GM12878 (cell line): ENCODE data around the gene C18orf63. TPM values are rescaled to one million over a fixed set of nuclear protein-coding genes. Genes with fewer than 3 reads are reported as not detected.

Source experiments
- ATAC-seq: fragments of 200-7000 bp; cut with Tn5 transposase; 3 replicates; pipeline ENCODE4 v1.9.1; 2020; ENCODE audit warnings: mild to moderate bottlenecking, moderate library complexity
- BruUV-seq: library from RNA; stranded (reverse); fragments of 400-500 nt; replicated peaks from 2 replicates; lab custom pipeline; 2021; lab: Mats Ljungman, UMichigan
- CTCF ChIA-PET: fragments of 300-600 bp; sonication (Branson Sonifier 250); formaldehyde crosslinking; extraction: SDS; loops from one replicate; lab custom pipeline; 2021; ENCODE audit warnings: inconsistent platforms; lab: Yijun Ruan, JAX
- POLR2A ChIA-PET: fragments of 350-600 bp; formaldehyde crosslinking; extraction: SDS; loops from one replicate; lab custom pipeline; 2021; ENCODE audit warnings: inconsistent platforms; lab: Charles Lee
- RAD21 ChIA-PET: fragments of 300-600 bp; sonication (Branson Sonifier 250); formaldehyde crosslinking; loops from one replicate; lab custom pipeline; 2023; ENCODE audit warnings: antibody characterized with exemption; ENCODE audit not compliant: unreplicated experiment; lab: Charles Lee
- SMC1A ChIA-PET: fragments of 300-600 bp; sonication (Branson Sonifier 250); formaldehyde crosslinking; loops from one replicate; lab custom pipeline; 2023; ENCODE audit not compliant: unreplicated experiment, uncharacterized antibody; lab: Charles Lee
- DNase-seq: peaks from one replicate; pipeline ENCODE4 v3.0.0-alpha.2; 2011; ENCODE audit warnings: low read depth, low spot score
- FAIRE-seq: peaks from 3 replicates; lab custom pipeline; 2011; peaks lifted over from hg19 to GRCh38; lab: Jason Lieb, UNC
- H2AFZ ChIP-seq: 2 replicates; pipeline ENCODE4 v1.6.0; 2011; ENCODE audit warnings: low read depth, low read length, control low read depth; ENCODE audit not compliant: control insufficient read depth
- H3K27ac ChIP-seq: 2 replicates; pipeline ENCODE4 v1.5.1; 2011; ENCODE audit warnings: control low read depth; ENCODE audit not compliant: control insufficient read depth, insufficient read depth
- H3K27me3 ChIP-seq, 2 experiments: replicated peaks in 1 of 2; 2 replicates each; pipeline versions ENCODE4 v1.6.0 to v1.6.1; 2011; ENCODE audit warnings: low read length in 1 of 2; ENCODE audit not compliant: control insufficient read depth in 2 of 2, insufficient read depth in 2 of 2
- H3K36me3 ChIP-seq, 2 experiments: 2 replicates each; pipeline ENCODE4 v1.5.1; 2011; ENCODE audit warnings: low read length in 1 of 2; ENCODE audit not compliant: control insufficient read depth in 2 of 2, insufficient read depth in 2 of 2
- H3K4me1 ChIP-seq: 2 replicates; pipeline ENCODE4 v1.6.1; 2011; ENCODE audit warnings: mild to moderate bottlenecking, low read length, moderate library complexity, mixed read lengths; ENCODE audit not compliant: control insufficient read depth, insufficient read depth
- H3K4me2 ChIP-seq: 2 replicates; pipeline ENCODE4 v1.6.0; 2011; ENCODE audit warnings: control low read depth; ENCODE audit not compliant: control insufficient read depth, insufficient read depth
- H3K4me3 ChIP-seq: fragments of 200-600 bp; sonication (generic); 2 replicates; pipeline ENCODE4 v1.5.1; 2016
- H3K79me2 ChIP-seq: 2 replicates; pipeline ENCODE4 v1.6.0; 2011; ENCODE audit warnings: low read length; ENCODE audit not compliant: control insufficient read depth, insufficient read depth
- H3K9ac ChIP-seq: 2 replicates; pipeline ENCODE4 v1.8.0; 2011; ENCODE audit warnings: low read length, control low read depth, mixed read lengths; ENCODE audit not compliant: control insufficient read depth, insufficient read depth
- H3K9me3 ChIP-seq: replicated peaks from 3 replicates; pipeline ENCODE4 v1.5.1; 2011; ENCODE audit warnings: mild to moderate bottlenecking, low read length; ENCODE audit not compliant: control insufficient read depth, insufficient read depth
- H4K20me1 ChIP-seq: 2 replicates; pipeline ENCODE4 v1.6.0; 2011; ENCODE audit not compliant: control insufficient read depth, insufficient read depth
- ESRRA ChIP-seq: IDR thresholded peaks from 2 replicates; pipeline ENCODE4 v1.6.1; 2012; ENCODE audit warnings: mild to moderate bottlenecking, low read length, improper control_type of control experiment
- MXI1 ChIP-seq: fragments of 150-350 bp; IDR thresholded peaks from 2 replicates; pipeline ENCODE4 v1.6.1; 2011; ENCODE audit warnings: low read depth, mild to moderate bottlenecking, inconsistent platforms, low read length, improper control_type of control experiment
- MYC ChIP-seq: IDR thresholded peaks from 2 replicates; pipeline ENCODE4 v1.6.1; 2011; ENCODE audit warnings: mild to moderate bottlenecking, low read length, moderate library complexity, inconsistent platforms; ENCODE audit not compliant: insufficient read depth, insufficient replicate concordance, insufficient read length, severe bottlenecking
- POLR2A ChIP-seq: IDR thresholded peaks from 2 replicates; pipeline ENCODE4 v1.6.1; 2011; ENCODE audit warnings: low read depth, mild to moderate bottlenecking, low read length
- TCF3 ChIP-seq: IDR thresholded peaks from 2 replicates; pipeline ENCODE4 v1.6.1; 2012; ENCODE audit warnings: low read depth, mild to moderate bottlenecking, low read length, borderline replicate concordance; ENCODE audit not compliant: insufficient read depth
- WGBS: methylation state at CpG from one replicate; pipeline ENCODE4 v1.1.6; 2016; ENCODE audit warnings: low lambda C conversion rate; ENCODE audit not compliant: insufficient replicate concordance, insufficient coverage; ENCODE audit errors: missing lambda C conversion rate; 5-methylcytosine and 5-hydroxymethylcytosine counted together
- in situ Hi-C: fragments of 300-500 bp; cut with MboI; formaldehyde crosslinking; loops from 9 replicates; pipeline ENCODE4 v1.14.3; 2018; ENCODE audit warnings: mixed read lengths
- intact Hi-C: fragments of 100-400 bp; cut with micrococcal nuclease; formaldehyde crosslinking; loops from one replicate; pipeline ENCODE4 v1.14.2; 2022; ENCODE audit not compliant: unreplicated experiment
- polyA plus RNA-seq, 11 experiments: library from polyadenylated mRNA; depleted of rRNA in 4 of 11; unstranded in 6 of 11; stranded (reverse) in 5 of 11; fragments of >200 nt; fragmentation: Nextera tagmentation in 4 of 11; fragmentation: Illumina TruSeq in 1 of 11; extraction: Ambion mirVana in 4 of 11; extraction: Trizol in 1 of 11; gene quantifications; 1 replicate in 1 of 11; 2 replicates in 10 of 11; pipeline versions ENCODE4 v1.2.1 to v1.2.3, GENCODE V29; 2011 to 2016; ENCODE audit warnings: inconsistent platforms in 2 of 11, missing spikeins in 2 of 11, low read depth in 1 of 11
- total RNA-seq, 4 experiments: library from RNA; depleted of rRNA in 3 of 4; stranded (reverse); fragments of >200 nt in 3 of 4; fragmentation: Illumina TruSeq in 1 of 4; extraction: Trizol in 1 of 4; gene quantifications; 2 replicates each; pipeline versions ENCODE4 v1.2.1 to v1.2.3, GENCODE V29; 2013 to 2021
- TF ChIP-seq, protein P1 (sequence below): IDR thresholded peaks from 2 replicates; pipeline ENCODE4 v1.6.1; 2011; ENCODE audit warnings: low read depth, low read length, improper control_type of control experiment, borderline replicate concordance

Gene C18orf63
- total and polyA plus RNA-seq, 10 of the 15 experiments (the other 5 are each of a cell fraction or from before 2014, with no cell fraction given): not detected

DNA sequence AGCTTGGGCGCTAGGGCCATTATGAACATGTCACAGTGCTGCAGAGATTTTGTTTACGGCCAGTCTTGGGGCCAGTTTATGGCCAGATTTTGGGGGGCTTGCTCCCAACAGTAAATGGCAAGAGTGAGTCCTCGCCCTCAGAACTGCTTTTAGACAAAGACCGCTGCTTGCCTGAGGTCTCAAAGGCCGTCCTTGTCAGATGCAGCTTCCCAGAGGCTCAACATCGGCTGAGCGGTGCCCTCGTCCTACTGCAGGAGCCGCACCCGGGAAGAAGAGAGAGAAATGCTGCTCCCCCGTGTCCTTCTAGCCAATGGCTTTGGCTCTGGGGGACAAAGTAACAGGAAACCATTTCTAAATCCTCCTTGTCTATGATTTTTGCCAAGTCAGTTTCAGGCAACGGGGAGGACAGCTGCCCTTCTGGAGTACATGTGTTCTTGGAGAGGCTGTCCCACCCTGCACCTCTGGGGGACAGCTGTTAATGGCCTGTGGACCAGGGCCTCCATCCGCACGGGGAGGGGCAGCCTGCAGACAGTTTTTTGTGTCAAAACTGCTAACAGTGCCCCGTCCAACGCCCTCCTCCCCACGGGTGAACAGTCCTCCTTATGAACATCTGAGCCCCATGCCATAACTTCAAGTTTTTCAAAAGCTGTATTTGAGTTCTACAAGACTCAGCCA lies 66.1 kb downstream of the C18orf63 start:
- Histone ChIP-seq H3K27ac (no peak overlapping the region), H3K4me3 (no peak overlapping the region), H3K4me2 (no peak overlapping the region), H3K9ac (no peak overlapping the region), H3K4me1 (peaks cover 4% of the 10 kb centered on the region), H2AFZ (no peak overlapping the region), H3K27me3 (peaks cover 0 to 3% of the 10 kb centered on the region in 2 experiments; a peak in 2 of 4 replicates), H4K20me1 (no peaks in the 10 kb centered on the region), H3K79me2 (no peaks in the 10 kb centered on the region), H3K36me3 (no peaks in the 10 kb centered on the region), H3K9me3 (no peaks in the 10 kb centered on the region; the same call in 2 of the 3 replicates)
- no peak for DNase-seq
- ChIA-PET SMC1A (no interaction called here), POLR2A (no interaction called here), RAD21 (no interaction called here), CTCF (no interaction called here)
- WGBS: 42% methylated on average over 17 of the region's 17 CpGs
- no peak for FAIRE-seq
- no peak for TF ChIP-seq TCF3
- no peak for TF ChIP-seq MXI1
- TF ChIP-seq, protein P1, sequence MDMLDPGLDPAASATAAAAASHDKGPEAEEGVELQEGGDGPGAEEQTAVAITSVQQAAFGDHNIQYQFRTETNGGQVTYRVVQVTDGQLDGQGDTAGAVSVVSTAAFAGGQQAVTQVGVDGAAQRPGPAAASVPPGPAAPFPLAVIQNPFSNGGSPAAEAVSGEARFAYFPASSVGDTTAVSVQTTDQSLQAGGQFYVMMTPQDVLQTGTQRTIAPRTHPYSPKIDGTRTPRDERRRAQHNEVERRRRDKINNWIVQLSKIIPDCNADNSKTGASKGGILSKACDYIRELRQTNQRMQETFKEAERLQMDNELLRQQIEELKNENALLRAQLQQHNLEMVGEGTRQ: no peak
- TF ChIP-seq MYC: no peak
- TF ChIP-seq POLR2A: no peak
- no peak for TF ChIP-seq ESRRA
- in situ Hi-C loops: no loop called here
- BruUV-seq: no TSS peak
- intact Hi-C loops: no loop called here
- ATAC-seq: no peak
